T-helper 1 cell treated with Interleukin-12 subunit alpha and Interleukin-12 subunit beta and Interleukin-4 antibody, amounts not matched to agents 30 ng/mL and 1 ng/mL, for 36 hours (primary cell): ENCODE data around the gene SOX12. TPM values are rescaled to one million over a fixed set of nuclear protein-coding genes. Genes with fewer than 3 reads are reported as not detected.
"Not testable (repeated sequence)": the region's sequence is repeated elsewhere in the genome, so short reads cannot be mapped to it uniquely, and the experiment has no call there.

Source experiments
- intact Hi-C: fragments of 100-400 bp; cut with micrococcal nuclease; formaldehyde crosslinking; loops from one replicate; pipeline ENCODE4 v1.15.1; 2024
- total RNA-seq: library from RNA; stranded (reverse); gene quantifications from 2 replicates; pipeline ENCODE4 v1.2.3, GENCODE V29; 2022

SOX12 gene
- total RNA-seq, 1 donor from 2014 or later, result 2.4 TPM

DNA sequence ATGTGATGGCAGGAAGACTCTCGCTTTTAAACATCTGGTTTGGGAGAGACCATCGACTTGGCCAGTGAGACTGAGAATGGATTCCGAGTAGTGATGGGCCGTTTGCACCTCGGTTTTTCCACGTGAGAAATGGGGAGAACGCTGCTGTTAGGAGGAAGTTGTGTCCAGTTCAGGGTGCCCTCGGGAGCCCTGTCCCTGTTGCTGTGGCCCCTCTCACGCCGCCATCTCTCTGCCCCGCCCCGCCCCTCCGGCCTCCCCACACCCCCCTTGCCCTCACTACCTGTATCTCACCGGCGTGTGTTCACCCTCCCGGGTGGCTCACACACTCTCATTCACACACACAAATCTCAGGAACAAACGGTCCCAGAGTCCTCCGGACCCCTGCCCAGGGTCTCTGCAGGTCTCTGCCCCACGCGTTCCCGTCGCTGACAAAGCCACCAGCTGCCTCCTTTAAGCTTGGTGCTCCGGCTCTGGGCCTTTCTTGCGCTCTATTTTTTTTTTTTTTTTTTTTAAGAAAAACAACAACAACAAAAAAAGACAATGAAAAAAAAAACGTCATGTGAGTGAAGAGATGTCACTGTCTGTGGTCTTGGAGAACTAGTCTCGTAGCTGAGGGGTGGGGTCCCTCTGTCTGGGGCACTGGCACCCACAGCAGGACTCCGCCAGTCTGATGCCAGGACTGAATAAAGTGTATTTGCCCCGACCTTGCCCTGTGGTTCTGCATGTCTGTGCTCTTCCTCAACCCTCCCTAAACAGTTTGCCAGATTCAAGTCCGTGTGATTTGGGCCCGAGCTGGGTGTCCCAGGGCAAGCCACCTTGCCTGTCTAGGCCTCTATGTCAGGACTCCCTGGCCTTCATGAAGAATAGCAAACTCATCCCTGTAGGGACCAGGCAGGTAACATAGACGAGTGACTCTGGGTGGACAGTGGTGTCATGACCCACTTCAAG lies 2.9 kb downstream of the SOX12 start:
- intact Hi-C loops, result loop anchor here (10.0 kb wide), 1 partner anchor 516 kb away; no protein-coding TSS in a partner anchor

GRCh38 chr20:328975-329695 lies 3.8 kb downstream of the SOX12 start:
- intact Hi-C loops, result loop anchor here (1.0 to 10.0 kb wide), 2 partner anchors 18 to 516 kb away; partner anchors contain the start of gene NRSN2

DNA sequence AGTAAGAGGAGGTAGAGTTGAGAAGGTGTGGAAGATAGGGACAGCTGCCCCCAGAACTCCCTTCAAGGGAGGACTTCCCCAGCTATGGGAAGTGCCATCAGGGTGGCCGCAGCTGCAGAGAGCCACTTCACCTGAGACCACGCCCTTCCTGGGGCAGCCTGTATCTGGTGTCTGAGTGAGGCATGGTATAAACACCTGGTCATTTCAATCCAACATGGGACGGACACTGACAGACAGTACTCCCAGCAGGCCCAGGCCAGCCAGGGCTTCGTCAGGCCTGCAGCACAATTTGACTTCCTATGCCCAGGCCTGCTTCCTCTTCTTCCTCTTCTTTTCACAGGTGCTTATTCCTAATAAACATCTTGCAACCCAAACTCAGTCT lies 4.5 kb downstream of the SOX12 start:
- intact Hi-C loops, result loop anchor here (1.0 to 10.0 kb wide), 6 partner anchors 17 to 515 kb away; partner anchors contain the start of genes C20orf96, NRSN2 and ZCCHC3

GRCh38 chr20:330233-331149 lies 5.1 kb downstream of the SOX12 start:
- intact Hi-C loops, result loop anchor here (1.0 kb wide), 4 partner anchors 33 to 121 kb away; partner anchors contain the start of genes C20orf96 and ZCCHC3

DNA sequence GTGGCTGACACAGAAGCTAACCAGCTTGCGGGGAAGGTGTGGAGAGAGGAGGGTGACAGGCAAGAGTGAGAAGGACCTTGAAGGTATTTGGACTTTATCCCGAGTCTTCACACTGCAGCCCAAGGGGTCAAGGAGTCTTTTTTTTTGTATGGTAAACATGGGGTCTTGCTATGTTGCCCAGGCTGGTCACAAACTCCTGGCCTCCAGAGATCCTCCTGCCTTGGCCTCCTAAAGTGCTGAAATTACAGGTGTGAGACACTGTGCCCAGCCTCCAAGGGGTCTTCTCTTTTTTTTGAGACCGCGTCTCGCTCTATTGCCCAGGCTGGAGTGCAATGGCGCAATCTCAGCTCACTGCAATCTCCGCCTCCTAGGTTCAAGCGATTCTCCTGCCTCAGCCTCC lies 9.2 kb downstream of the SOX12 start:
- intact Hi-C loops, result no loop called here

- intact Hi-C loops, result not testable (repeated sequence)
These were observed 10.7 kb downstream of the SOX12 start for GRCh38 chr20:336040-336439.

DNA sequence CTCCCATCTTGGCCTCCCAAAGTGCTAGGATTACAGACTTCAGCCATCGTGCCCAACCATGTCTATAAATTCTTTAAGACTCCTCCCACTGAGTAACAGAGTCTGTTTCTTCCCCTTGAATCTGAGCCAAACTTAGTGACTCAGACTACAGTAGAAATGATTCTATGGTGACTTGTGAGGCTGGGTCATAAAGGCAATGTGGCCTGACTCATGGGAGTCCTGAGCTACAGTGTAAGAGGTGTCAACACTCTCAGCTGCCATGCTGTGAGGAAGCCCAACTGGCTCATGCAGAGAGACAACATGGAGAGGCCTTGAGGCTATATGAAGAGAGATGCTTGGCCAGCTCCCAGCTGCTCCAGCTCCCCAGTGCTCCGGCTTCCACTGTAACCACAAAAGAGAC lies 16.3 kb downstream of the SOX12 start:
- intact Hi-C loops, result no loop called here

DNA sequence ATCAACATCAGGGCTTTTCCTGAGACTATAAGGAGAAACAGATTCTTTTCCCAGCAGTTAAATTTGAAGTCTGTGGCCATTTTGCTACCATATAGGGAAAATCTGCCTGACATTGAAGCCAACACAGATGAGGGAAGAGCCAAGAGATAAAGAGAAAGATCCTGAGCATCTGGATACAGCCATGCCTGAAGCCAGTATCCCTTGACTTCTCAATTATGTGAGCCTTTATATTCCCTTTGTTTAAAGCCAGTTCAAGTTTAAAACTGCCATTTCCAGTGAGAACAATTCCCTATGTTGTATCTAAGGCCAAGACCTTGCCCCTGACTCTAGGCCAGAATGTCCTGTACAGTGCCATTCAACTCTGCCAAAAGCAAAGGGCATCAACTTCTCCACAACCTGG lies 17.8 kb downstream of the SOX12 start:
- intact Hi-C loops, result no loop called here

DNA sequence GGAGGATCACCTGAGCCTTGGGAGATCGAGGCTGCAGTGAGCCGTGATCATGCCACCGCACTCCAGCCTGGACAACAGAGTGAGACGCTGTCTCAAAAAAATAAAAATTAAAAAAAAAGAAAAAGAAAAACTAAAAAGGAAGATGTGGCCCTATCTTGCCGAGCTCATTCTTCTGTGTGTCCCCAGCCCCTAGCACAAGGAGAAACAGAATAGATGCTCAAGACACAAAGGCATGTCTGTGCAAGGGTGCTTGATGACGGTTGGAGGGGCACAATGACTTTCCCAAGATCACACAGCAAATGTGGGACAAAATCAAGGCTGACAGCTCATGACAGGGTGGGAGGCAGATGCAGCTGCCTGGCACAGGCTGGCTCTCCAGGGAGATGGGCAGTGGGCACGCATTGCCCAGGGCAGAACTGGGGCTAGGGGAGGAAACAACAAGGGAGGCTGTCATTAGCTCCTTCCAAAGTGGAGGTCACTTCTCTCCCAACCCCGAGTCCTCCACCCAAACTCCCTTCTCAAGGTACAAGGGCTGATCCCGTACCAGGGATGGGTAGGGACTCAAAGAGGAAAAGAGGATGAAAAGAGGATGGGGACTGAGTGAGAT lies 20.8 kb downstream of the SOX12 start:
- intact Hi-C loops, result no loop called here

- intact Hi-C loops, result loop anchor here (1.0 kb wide), 3 partner anchors 17 to 116 kb away; partner anchors contain the start of genes C20orf96 and TBC1D20
These were observed 21.4 kb downstream of the SOX12 start, which contains the start of gene NRSN2 for GRCh38 chr20:346640-347316. NRSN2 (plus strand) TSS chr20:347111; CDS start chr20:349644, 2,533 bp downstream.

DNA sequence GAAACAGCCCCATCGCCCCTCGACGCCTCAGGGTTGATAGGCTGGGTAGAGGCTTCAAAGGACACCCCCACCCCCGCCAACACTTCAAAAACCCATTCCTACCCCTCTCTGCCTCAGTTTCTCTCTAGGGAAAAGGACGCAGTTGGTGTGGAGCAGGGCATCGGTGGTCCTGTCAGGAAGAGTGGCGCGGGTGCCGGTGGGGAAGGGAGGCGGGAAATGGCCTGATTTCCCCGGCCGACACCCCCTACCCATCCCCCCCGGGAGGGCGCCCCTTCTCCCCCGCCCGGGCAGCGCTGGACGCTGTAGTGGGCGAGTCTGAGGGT lies 21.9 kb downstream of the SOX12 start:
- intact Hi-C loops, result loop anchor here (1.0 kb wide), 3 partner anchors 18 to 115 kb away; partner anchors contain the start of genes C20orf96 and TBC1D20

GRCh38 chr20:347640-348484 lies 22.5 kb downstream of the SOX12 start:
- intact Hi-C loops, result loop anchor here (1.0 kb wide), 4 partner anchors 19 to 114 kb away; partner anchors contain the start of genes C20orf96, SOX12 and TBC1D20

DNA sequence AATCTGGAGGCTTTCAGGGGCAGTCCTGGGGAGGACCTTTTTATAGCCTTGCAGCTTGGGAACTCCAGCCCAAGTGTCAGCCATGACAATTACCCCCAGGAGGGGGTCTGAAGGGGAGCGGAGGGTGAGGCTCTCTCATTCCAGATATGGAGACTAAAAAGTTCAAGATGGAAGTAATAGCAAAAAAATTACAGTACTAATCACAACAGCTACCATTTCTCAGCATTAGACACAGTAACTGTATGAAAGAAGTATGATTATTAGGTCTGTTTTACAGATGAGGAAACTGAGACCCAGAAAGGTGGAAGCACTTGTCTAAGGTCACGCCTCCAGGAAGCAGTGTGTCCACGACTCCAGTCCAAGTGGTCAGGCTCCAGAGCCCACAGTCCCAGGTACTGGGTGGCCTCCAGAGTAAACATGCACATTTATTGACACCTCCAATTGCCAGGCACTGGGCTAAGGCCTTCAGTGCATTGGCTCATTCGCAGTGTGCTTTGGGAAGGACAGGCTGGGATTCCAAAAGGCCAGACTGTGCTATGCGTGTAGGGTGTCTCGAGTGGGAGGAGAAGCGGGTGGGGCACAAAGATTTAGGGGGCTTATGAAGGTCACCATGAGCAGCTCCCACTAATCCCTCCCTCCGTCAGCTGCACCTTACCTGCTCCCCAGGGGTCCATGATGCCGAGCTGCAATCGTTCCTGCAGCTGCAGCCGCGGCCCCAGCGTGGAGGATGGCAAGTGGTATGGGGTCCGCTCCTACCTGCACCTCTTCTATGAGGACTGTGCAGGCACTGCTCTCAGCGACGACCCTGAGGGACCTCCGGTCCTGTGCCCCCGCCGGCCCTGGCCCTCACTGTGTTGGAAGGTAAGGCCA lies 23.9 kb downstream of the SOX12 start:
- intact Hi-C loops, result loop anchor here (1.0 kb wide), 1 partner anchor 24 kb away; the partner anchor contains the start of gene SOX12

GRCh38 chr20:353166-353565 lies 27.8 kb downstream of the SOX12 start:
- intact Hi-C loops, result no loop called here

GRCh38 chr20:354298-354977 lies 29.1 kb downstream of the SOX12 start:
- intact Hi-C loops, result loop anchor here (1.0 to 2.0 kb wide), 9 partner anchors 28 to 313 kb away; partner anchors contain the start of genes CSNK2A1 and TBC1D20

DNA sequence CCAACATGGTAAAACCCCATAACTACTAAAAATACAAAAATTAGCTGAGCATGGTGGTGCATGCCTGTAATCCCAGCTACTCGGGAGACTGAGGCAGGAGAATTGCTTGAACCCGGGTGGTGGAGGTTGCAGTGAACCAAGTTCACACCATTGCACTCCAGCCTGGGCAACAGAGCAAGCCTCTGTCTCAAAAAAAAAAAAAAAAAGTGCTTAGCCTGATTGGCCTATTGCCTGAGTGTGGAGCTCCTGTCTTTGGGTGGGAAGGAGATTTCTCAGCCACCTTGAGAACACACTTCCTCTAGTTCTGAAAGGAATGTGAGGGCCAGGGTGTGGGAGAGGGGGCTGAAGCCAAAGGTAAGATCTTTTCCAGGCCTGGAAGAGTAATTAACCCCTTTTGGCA lies 30.8 kb downstream of the SOX12 start:
- intact Hi-C loops, result not testable (repeated sequence)

DNA sequence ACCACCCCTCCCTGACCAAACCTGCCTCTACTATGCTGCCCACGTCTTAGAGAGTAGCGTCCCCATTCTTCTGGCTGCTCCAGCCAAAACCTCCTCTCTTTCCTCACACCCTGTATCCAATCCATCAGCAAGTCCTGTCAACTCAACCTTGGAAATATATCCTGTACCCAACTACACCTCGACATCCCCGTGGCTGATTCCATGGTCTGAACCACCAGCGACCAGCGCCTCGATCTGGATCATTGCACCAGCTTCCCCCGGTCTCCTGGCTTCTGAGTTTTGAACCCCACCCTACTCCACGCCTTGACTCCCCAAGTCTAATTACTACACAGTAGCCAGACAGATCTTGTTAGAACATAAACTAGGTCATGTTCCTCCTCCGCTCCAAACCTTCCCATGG lies 31.4 kb downstream of the SOX12 start:
- intact Hi-C loops, result no loop called here
